ENCODE results near the gene OTUD1.

The OTUD1 gene

DNA sequence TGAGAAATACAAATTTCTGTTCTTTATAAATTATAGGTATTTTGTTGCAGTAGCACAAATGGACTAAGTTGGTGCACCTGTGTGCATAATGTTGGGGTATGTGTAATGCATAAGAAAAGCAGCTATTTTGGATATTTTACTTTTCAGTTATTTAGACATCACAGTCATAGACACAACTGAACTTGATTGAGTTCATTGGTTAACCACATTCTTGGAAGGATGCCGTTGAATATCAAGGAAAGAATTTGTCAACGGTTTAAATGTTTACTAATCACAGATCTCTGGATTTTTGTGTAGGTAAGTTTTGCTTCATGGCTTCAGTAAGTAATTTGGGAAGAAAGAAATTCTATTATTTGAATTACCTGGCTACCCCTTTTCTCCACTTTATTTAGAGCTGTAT, 4.1 kb downstream of the OTUD1 start:
- H3K4me2 ChIP-seq (ENCODE audit: insufficient read depth, low read length, poor library complexity, severe bottlenecking) = no peak overlapping the region
- no peak overlapping the region for H2AFZ ChIP-seq (ENCODE audit: low read length)
- H4K8ac ChIP-seq (ENCODE audit: low read depth, low read length) = no peak overlapping the region
- no peak overlapping the region for H3K9ac ChIP-seq (ENCODE audit: low read depth, low read length, poor library complexity)
- H3K4me1 ChIP-seq (ENCODE audit: control insufficient read depth in 2 of 2, insufficient read depth in 1 of 2, low read depth in 1 of 2, low read length in 2 of 2) = peaks cover 4% of the 10 kb centered on the region in 2 donors
- no peak overlapping the region for H2AK5ac ChIP-seq (ENCODE audit: low read depth, low read length)
- no peak overlapping the region for H2BK5ac ChIP-seq (ENCODE audit: low read length)
- no peak overlapping the region for H3K4me3 ChIP-seq (ENCODE audit: low read length in 2 of 2)
- H3K9me3 ChIP-seq (replicated peaks in 1 of 2; ENCODE audit: control insufficient read depth in 2 of 2, insufficient read depth in 1 of 2, low read depth in 1 of 2, low read length in 2 of 2) = no peaks in the 10 kb centered on the region
- H3K18ac ChIP-seq (ENCODE audit: low read length) = no peak overlapping the region
- no peak overlapping the region for H3K23ac ChIP-seq (ENCODE audit: low read depth, low read length, poor library complexity)
- no peak overlapping the region for H2BK12ac ChIP-seq (ENCODE audit: low read length)
- no peak overlapping the region for H3K14ac ChIP-seq (ENCODE audit: low read length)
- no peak for DNase-seq (ENCODE audit: low spot score)
- no peak overlapping the region for H3K4ac ChIP-seq (ENCODE audit: low read length)
- no peak overlapping the region for H3K27ac ChIP-seq (replicated peaks; ENCODE audit: low read length)
- peaks cover 2% of the 10 kb centered on the region for H3K79me1 ChIP-seq (ENCODE audit: low read depth, low read length)
- H2BK15ac ChIP-seq (ENCODE audit: low read length) = no peak overlapping the region
- no peaks in the 10 kb centered on the region for H3K36me3 ChIP-seq (replicated peaks in 1 of 2; ENCODE audit: control insufficient read depth in 2 of 2, insufficient read depth in 2 of 2, low read length in 2 of 2)
- H4K91ac ChIP-seq (ENCODE audit: low read depth, low read length, poor library complexity) = no peak overlapping the region
- H2BK120ac ChIP-seq (ENCODE audit: low read depth, low read length) = no peak overlapping the region
- no CpG with 5 or more reads among the region's 2 CpGs for WGBS, 2 donors (ENCODE audit: extremely low coverage in 2 of 2, insufficient read length in 2 of 2, insufficient replicate concordance in 1 of 2)
- H3K27me3 ChIP-seq (ENCODE audit: control insufficient read depth in 3 of 3, insufficient read depth in 3 of 3, low read depth in 1 of 3, low read length in 3 of 3) = peaks cover 0 to 6% (median 0%) of the 10 kb centered on the region in 3 experiments

DNA sequence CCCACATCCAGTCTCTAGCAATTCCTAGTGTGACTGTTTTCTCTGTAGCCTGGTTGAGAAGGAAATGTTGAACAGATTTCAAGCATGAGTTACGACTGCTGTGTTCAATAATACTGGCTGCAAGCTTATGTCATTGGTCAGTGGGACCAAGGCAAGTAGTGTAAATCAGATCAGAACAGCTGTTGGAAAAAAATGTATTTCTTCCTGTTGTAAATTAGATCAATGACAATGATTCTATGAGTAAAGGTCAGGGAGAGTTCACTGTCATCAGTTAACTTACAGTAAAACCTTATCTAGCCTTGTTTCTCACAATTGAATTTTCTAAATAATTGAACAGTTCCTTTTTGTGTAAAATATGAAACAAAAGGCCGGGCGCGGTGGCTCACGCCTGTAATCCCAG, 6.7 kb downstream of the OTUD1 start:
- WGBS, 2 donors (ENCODE audit: extremely low coverage in 2 of 2, insufficient read length in 2 of 2, insufficient replicate concordance in 1 of 2) = no CpG with 5 or more reads among the region's 5 CpGs
- Histone ChIP-seq H2BK12ac (ENCODE audit: low read length) (no peak overlapping the region), H3K4me3 (ENCODE audit: low read length in 2 of 2) (no peak overlapping the region), H2BK5ac (ENCODE audit: low read length) (no peak overlapping the region), H3K9ac (ENCODE audit: low read depth, low read length, poor library complexity) (no peak overlapping the region), H3K4me2 (ENCODE audit: insufficient read depth, low read length, poor library complexity, severe bottlenecking) (no peak overlapping the region), H3K27ac (replicated peaks; ENCODE audit: low read length) (no peak overlapping the region), H3K79me1 (ENCODE audit: low read depth, low read length) (no peaks in the 10 kb centered on the region), H2AK5ac (ENCODE audit: low read depth, low read length) (no peak overlapping the region), H3K18ac (ENCODE audit: low read length) (no peak overlapping the region), H4K91ac (ENCODE audit: low read depth, low read length, poor library complexity) (no peak overlapping the region), H2AFZ (ENCODE audit: low read length) (no peak overlapping the region), H2BK15ac (ENCODE audit: low read length) (no peak overlapping the region), H2BK120ac (ENCODE audit: low read depth, low read length) (no peak overlapping the region), H3K4ac (ENCODE audit: low read length) (no peak overlapping the region), H4K8ac (ENCODE audit: low read depth, low read length) (no peak overlapping the region), H3K23ac (ENCODE audit: low read depth, low read length, poor library complexity) (no peak overlapping the region), H3K14ac (ENCODE audit: low read length) (no peak overlapping the region), H3K9me3 (replicated peaks in 1 of 2; ENCODE audit: control insufficient read depth in 2 of 2, insufficient read depth in 1 of 2, low read depth in 1 of 2, low read length in 2 of 2) (no peaks in the 10 kb centered on the region), H3K36me3 (replicated peaks in 1 of 2; ENCODE audit: control insufficient read depth in 2 of 2, insufficient read depth in 2 of 2, low read length in 2 of 2) (no peaks in the 10 kb centered on the region), H3K27me3 (ENCODE audit: control insufficient read depth in 3 of 3, insufficient read depth in 3 of 3, low read depth in 1 of 3, low read length in 3 of 3) (peaks cover 0 to 1% (median 0%) of the 10 kb centered on the region in 3 experiments), H3K4me1 (ENCODE audit: control insufficient read depth in 2 of 2, insufficient read depth in 1 of 2, low read depth in 1 of 2, low read length in 2 of 2) (peaks cover 2 to 3% of the 10 kb centered on the region in 2 donors)
- no peak for DNase-seq (ENCODE audit: low spot score)

DNA sequence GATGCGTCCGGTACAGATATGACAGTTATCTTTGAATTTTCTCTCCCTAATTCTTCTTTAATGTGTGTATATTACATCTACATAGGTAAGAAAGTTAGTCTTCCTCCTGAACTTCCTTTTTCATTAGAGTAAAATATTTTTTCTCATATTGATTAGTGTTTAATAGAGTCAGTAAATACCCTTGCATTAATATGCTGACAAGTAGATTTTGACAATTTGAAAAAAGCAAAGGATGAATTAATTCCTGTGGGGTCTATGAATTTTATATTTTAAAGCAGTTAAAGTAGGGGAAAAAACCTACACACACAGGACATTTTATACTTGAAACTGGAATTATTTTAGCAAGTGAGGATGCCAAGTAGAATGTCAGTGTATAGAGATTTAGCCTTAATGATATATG, 9.4 kb downstream of the OTUD1 start:
- Histone ChIP-seq H3K27me3 (ENCODE audit: control insufficient read depth in 3 of 3, insufficient read depth in 3 of 3, low read depth in 1 of 3, low read length in 3 of 3) (no peaks in the 10 kb centered on the region), H3K23ac (ENCODE audit: low read depth, low read length, poor library complexity) (no peak overlapping the region), H2AK5ac (ENCODE audit: low read depth, low read length) (no peak overlapping the region), H3K14ac (ENCODE audit: low read length) (no peak overlapping the region), H3K4ac (ENCODE audit: low read length) (no peak overlapping the region), H3K4me1 (ENCODE audit: control insufficient read depth in 2 of 2, insufficient read depth in 1 of 2, low read depth in 1 of 2, low read length in 2 of 2) (peaks cover 0 to 1% of the 10 kb centered on the region in 2 donors), H3K36me3 (replicated peaks in 1 of 2; ENCODE audit: control insufficient read depth in 2 of 2, insufficient read depth in 2 of 2, low read length in 2 of 2) (no peaks in the 10 kb centered on the region), H3K9me3 (replicated peaks in 1 of 2; ENCODE audit: control insufficient read depth in 2 of 2, insufficient read depth in 1 of 2, low read depth in 1 of 2, low read length in 2 of 2) (no peaks in the 10 kb centered on the region), H2BK5ac (ENCODE audit: low read length) (no peak overlapping the region), H4K8ac (ENCODE audit: low read depth, low read length) (no peak overlapping the region), H3K79me1 (ENCODE audit: low read depth, low read length) (no peaks in the 10 kb centered on the region), H4K91ac (ENCODE audit: low read depth, low read length, poor library complexity) (no peak overlapping the region), H3K18ac (ENCODE audit: low read length) (no peak overlapping the region), H3K4me2 (ENCODE audit: insufficient read depth, low read length, poor library complexity, severe bottlenecking) (no peak overlapping the region), H2AFZ (ENCODE audit: low read length) (no peak overlapping the region), H2BK120ac (ENCODE audit: low read depth, low read length) (no peak overlapping the region), H3K9ac (ENCODE audit: low read depth, low read length, poor library complexity) (no peak overlapping the region), H2BK15ac (ENCODE audit: low read length) (no peak overlapping the region), H3K27ac (replicated peaks; ENCODE audit: low read length) (no peak overlapping the region), H3K4me3 (ENCODE audit: low read length in 2 of 2) (no peak overlapping the region), H2BK12ac (ENCODE audit: low read length) (no peak overlapping the region)
- no CpG with 5 or more reads among the region's 2 CpGs for WGBS, 2 donors (ENCODE audit: extremely low coverage in 2 of 2, insufficient read length in 2 of 2, insufficient replicate concordance in 1 of 2)
- DNase-seq (ENCODE audit: low spot score) = no peak

DNA sequence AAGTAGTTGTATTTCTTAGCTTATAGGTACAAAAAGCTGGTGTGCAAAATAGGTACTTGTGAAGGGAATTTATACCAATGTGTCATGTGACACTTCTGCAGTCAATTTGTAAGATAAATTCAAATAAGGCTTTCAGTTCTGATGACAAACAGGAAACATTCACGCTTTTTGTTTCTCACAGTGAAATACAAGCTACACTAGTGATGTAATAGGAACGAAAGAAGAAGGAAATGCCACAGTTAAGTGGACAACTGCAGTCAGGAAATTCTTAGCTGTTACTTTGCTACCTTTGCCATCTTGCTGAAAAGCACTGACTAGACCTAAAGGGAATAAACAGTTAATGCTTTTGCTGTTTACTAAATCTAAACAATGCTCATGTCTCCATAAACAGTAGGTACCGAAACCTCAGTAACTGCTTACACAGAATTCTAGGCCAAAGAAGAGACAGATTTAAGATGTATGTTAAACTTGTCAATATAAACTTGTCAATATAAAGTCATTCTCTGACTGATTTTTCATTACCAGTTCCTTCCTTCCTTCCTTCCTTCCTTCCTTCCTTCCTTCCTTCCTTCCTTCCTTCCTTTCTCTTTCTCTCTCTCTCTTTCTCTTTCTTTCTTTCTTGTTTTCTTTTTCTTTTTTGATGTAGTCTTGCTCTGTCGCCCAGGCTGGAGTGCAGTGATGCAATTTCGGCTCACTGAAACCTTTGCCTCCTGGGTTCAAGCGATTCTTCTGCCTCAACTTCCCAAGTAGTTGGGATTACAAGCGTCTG, 10.1 kb downstream of the OTUD1 start:
- Histone ChIP-seq H3K23ac (ENCODE audit: low read depth, low read length, poor library complexity) (no peak overlapping the region), H2BK12ac (ENCODE audit: low read length) (no peak overlapping the region), H3K4me3 (ENCODE audit: low read length in 2 of 2) (no peak overlapping the region), H4K91ac (ENCODE audit: low read depth, low read length, poor library complexity) (no peak overlapping the region), H3K79me1 (ENCODE audit: low read depth, low read length) (no peaks in the 10 kb centered on the region), H3K27me3 (ENCODE audit: control insufficient read depth in 3 of 3, insufficient read depth in 3 of 3, low read depth in 1 of 3, low read length in 3 of 3) (no peaks in the 10 kb centered on the region), H3K9me3 (replicated peaks in 1 of 2; ENCODE audit: control insufficient read depth in 2 of 2, insufficient read depth in 1 of 2, low read depth in 1 of 2, low read length in 2 of 2) (no peaks in the 10 kb centered on the region), H2AK5ac (ENCODE audit: low read depth, low read length) (no peak overlapping the region), H3K4me2 (ENCODE audit: insufficient read depth, low read length, poor library complexity, severe bottlenecking) (no peak overlapping the region), H3K4ac (ENCODE audit: low read length) (no peak overlapping the region), H2BK15ac (ENCODE audit: low read length) (no peak overlapping the region), H3K18ac (ENCODE audit: low read length) (no peak overlapping the region), H4K8ac (ENCODE audit: low read depth, low read length) (no peak overlapping the region), H3K27ac (replicated peaks; ENCODE audit: low read length) (no peak overlapping the region), H2AFZ (ENCODE audit: low read length) (no peak overlapping the region), H3K36me3 (replicated peaks in 1 of 2; ENCODE audit: control insufficient read depth in 2 of 2, insufficient read depth in 2 of 2, low read length in 2 of 2) (no peaks in the 10 kb centered on the region), H3K4me1 (ENCODE audit: control insufficient read depth in 2 of 2, insufficient read depth in 1 of 2, low read depth in 1 of 2, low read length in 2 of 2) (peaks cover 0 to 1% of the 10 kb centered on the region in 2 donors), H3K9ac (ENCODE audit: low read depth, low read length, poor library complexity) (no peak overlapping the region), H2BK120ac (ENCODE audit: low read depth, low read length) (no peak overlapping the region), H2BK5ac (ENCODE audit: low read length) (no peak overlapping the region), H3K14ac (ENCODE audit: low read length) (no peak overlapping the region)
- WGBS, 2 donors (ENCODE audit: extremely low coverage in 2 of 2, insufficient read length in 2 of 2, insufficient replicate concordance in 1 of 2) = no CpG with 5 or more reads among the region's 7 CpGs
- DNase-seq (ENCODE audit: low spot score) = no peak
